Parathyroid adenoma (tissue), 2 donors: ENCODE measurements around the gene MYPOP.
A peak's percentile ranks its signal among the peaks of the same experiment; 100 is the strongest.

ENCODE experiments used
- H2AFZ ChIP-seq: fragments of 300-600 bp; sonication (generic); one replicate; pipeline ENCODE4 v1.7.0; 2017; ENCODE audit warnings: antibody characterized with exemption, mild to moderate bottlenecking
- H3K27ac ChIP-seq: fragments of 300-600 bp; sonication (generic); one replicate; pipeline ENCODE4 v1.7.0; 2017
- H3K27me3 ChIP-seq: fragments of 300-600 bp; sonication (generic); one replicate; pipeline ENCODE4 v1.7.0; 2017; ENCODE audit warnings: low read length; ENCODE audit not compliant: control insufficient read depth, insufficient read depth
- H3K36me3 ChIP-seq: fragments of 300-600 bp; sonication (generic); one replicate; pipeline ENCODE4 v1.7.0; 2017; ENCODE audit warnings: low read length; ENCODE audit not compliant: control insufficient read depth, insufficient read depth
- H3K4me1 ChIP-seq: fragments of 300-600 bp; sonication (generic); one replicate; pipeline ENCODE4 v1.7.0; 2017; ENCODE audit warnings: control low read depth
- H3K4me2 ChIP-seq: fragments of 300-600 bp; sonication (generic); one replicate; pipeline ENCODE4 v1.7.0; 2017; ENCODE audit warnings: low read length
- H3K4me3 ChIP-seq: fragments of 300-600 bp; sonication (generic); one replicate; pipeline ENCODE4 v1.7.0; 2017; ENCODE audit warnings: low read depth, low read length
- H3K79me2 ChIP-seq: fragments of 300-600 bp; sonication (generic); one replicate; pipeline ENCODE4 v1.7.0; 2017; ENCODE audit warnings: control low read depth
- H3K9ac ChIP-seq: fragments of 300-600 bp; sonication (generic); one replicate; pipeline ENCODE4 v1.7.0; 2017; ENCODE audit warnings: mild to moderate bottlenecking
- H3K9me3 ChIP-seq: fragments of 300-600 bp; sonication (generic); one replicate; pipeline ENCODE4 v1.7.0; 2017; ENCODE audit warnings: low read length; ENCODE audit not compliant: control insufficient read depth
- CTCF ChIP-seq: fragments of 300-600 bp; sonication (generic); IDR thresholded peaks from one replicate; pipeline ENCODE4 v1.7.0; 2017; ENCODE audit warnings: antibody characterized with exemption, mild to moderate bottlenecking
- donor health status: primary hyperparathyroidism.

Gene MYPOP

GRCh38 chr19:45901432-45901911 lies 941 bp downstream of the MYPOP start:
- H3K4me1 ChIP-seq = peaks cover 6% of the 10 kb centered on the region
- peak overlapping the region; percentile 68 for H2AFZ ChIP-seq
- peak overlapping the region; percentile 90 for H3K4me2 ChIP-seq
- no peak overlapping the region for H3K27ac ChIP-seq
- H3K36me3 ChIP-seq = no peaks in the 10 kb centered on the region
- H3K27me3 ChIP-seq = no peaks in the 10 kb centered on the region
- H3K9me3 ChIP-seq = no peaks in the 10 kb centered on the region
- H3K9ac ChIP-seq = no peak overlapping the region
- H3K4me3 ChIP-seq = peak overlapping the region; percentile 91
- H3K79me2 ChIP-seq = no peaks in the 10 kb centered on the region
- TF ChIP-seq CTCF = no peak

DNA sequence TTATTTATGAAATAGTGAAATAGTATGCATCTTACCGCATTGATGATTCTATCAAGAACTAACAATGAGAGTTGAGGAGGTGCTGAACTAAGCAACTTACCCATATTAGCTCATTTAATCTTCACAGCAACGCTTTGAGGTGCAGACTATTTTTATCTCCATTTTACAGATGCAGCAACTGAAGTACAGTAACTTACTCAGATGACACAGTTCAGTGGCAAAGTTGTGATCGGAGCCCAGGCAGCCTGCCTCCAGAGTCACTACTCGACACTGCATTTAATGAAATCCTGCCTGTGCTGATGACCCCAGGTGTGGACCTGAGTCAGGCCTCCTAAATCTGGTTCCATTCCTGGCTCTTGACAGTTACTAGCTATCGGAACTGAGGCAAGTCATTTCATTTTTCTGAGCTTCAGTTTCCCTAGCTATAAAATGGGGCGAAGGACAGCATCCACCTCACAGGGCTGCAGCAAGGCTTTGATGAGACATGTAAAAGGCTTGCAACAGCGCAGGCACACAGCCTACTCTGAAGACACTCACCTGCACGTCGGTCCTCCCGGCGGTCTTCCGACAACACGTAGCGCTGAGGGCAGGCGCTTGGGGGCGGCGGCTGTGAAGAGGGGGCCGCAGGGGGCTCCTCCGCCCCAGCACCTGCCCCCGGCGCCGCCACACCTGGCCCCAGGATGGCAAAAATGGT lies 1.5 kb downstream of the MYPOP start:
- no peak for TF ChIP-seq CTCF
- H3K27ac ChIP-seq = no peak overlapping the region
- H3K9ac ChIP-seq = no peak overlapping the region

DNA sequence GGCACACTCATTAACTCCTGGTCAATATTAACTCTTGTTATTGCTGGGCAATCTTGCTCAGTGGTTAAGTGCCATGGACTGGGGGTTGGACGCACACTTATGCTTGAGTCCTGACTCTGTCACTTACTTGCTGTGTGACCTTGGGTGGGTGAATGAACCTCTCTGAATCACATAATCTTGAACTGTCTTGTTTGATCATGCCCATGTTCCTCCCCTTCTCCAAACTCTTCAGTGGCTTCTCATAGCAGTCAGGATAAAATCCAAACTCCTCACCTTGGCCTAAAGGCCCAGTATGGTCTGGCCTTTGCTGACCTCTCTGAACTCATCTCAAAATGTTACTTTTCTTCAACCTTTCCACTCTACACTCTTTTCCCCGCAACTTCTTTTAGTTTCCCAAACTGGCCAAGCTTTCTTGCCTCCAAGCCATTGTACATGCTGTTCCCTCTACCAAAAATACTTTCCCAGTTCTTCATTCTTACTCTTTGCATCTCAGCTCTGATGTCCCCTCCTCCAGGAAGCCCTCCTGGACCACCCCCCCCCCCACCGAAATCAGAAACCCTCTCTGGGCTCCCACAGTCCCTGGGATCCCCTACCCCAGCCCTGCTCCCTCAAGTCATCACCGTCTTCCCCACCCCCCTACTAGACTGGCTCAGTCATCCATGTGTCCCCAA lies 2.4 kb downstream of the MYPOP start:
- Histone ChIP-seq H3K79me2 (no peaks in the 10 kb centered on the region), H3K4me3 (no peak overlapping the region), H3K27me3 (no peaks in the 10 kb centered on the region), H2AFZ (no peak overlapping the region), H3K27ac (no peak overlapping the region), H3K4me2 (peak overlapping the region; percentile 90), H3K36me3 (no peaks in the 10 kb centered on the region), H3K9me3 (no peaks in the 10 kb centered on the region), H3K9ac (no peak overlapping the region), H3K4me1 (peaks cover 6% of the 10 kb centered on the region)
- TF ChIP-seq CTCF = no peak

More for the DNA sequence above, 1.5 kb downstream of the MYPOP start:
- Histone ChIP-seq H3K4me1 (peaks cover 6% of the 10 kb centered on the region), H3K27me3 (no peaks in the 10 kb centered on the region), H2AFZ (peak overlapping the region; percentile 68), H3K4me3 (peak overlapping the region; percentile 33), H3K4me2 (peak overlapping the region; percentile 90), H3K36me3 (no peaks in the 10 kb centered on the region), H3K9me3 (no peaks in the 10 kb centered on the region), H3K79me2 (no peaks in the 10 kb centered on the region)

DNA sequence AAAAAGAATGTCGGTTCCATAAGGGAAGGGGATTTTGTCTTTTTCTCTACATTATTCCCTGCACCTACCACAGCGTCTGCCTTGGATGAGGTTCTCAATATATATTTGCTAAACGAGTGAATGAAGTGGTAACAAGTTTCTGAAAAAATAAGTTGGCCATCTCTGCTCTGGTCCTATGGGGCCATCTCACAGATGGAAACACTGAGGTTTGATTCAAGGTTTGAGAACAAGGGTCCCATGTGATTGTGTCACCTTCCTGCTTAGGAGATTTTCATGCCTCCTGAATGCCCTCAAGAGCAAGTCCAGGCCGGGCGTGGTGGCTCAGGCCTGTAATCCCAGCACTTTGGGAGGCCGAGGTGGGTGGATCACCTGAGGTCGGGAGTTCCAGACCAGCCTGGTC lies 3.2 kb downstream of the MYPOP start:
- H3K36me3 ChIP-seq = no peaks in the 10 kb centered on the region
- H3K4me1 ChIP-seq = peaks cover 6% of the 10 kb centered on the region
- H2AFZ ChIP-seq = no peak overlapping the region
- H3K4me3 ChIP-seq = no peak overlapping the region
- H3K27me3 ChIP-seq = no peaks in the 10 kb centered on the region
- no peaks in the 10 kb centered on the region for H3K9me3 ChIP-seq
- no peaks in the 10 kb centered on the region for H3K79me2 ChIP-seq
- H3K9ac ChIP-seq = no peak overlapping the region
- TF ChIP-seq CTCF = no peak
- H3K27ac ChIP-seq = no peak overlapping the region
- H3K4me2 ChIP-seq = no peak overlapping the region
